NB4 (cell line): Measurements from ENCODE around the gene CBFA2T2.

ENCODE experiments used
- CTCF ChIP-seq: IDR thresholded peaks from one replicate; pipeline ENCODE4 v1.5.1; 2012; ENCODE audit warnings: low read depth, low read length
- MYC ChIP-seq: IDR thresholded peaks from 2 replicates; pipeline ENCODE4 v1.6.1; 2011; ENCODE audit warnings: low read depth, low read length
- POLR2A ChIP-seq: IDR thresholded peaks from 2 replicates; pipeline ENCODE4 v1.6.1; 2011; ENCODE audit warnings: mild to moderate bottlenecking; ENCODE audit not compliant: insufficient read length; ENCODE audit errors: extremely low read depth

- TF ChIP-seq CTCF (no peak), POLR2A (no peak), MYC (no peak)
Observed at GRCh38 chr20:33660035-33660684, 170.3 kb downstream of the CBFA2T2 start.
